Neural progenitor cell (in vitro differentiated cells): ENCODE data around the gene PLK2. TPM values are rescaled to one million over a fixed set of nuclear protein-coding genes. Genes with fewer than 3 reads are reported as not detected.

Source experiments
- DNase-seq: peaks from one replicate; pipeline ENCODE4 v3.0.0-alpha.2; 2016; ENCODE audit warnings: low spot score
- H2AFZ ChIP-seq: fragments of 200-600 bp; sonication (generic); replicated peaks from 2 replicates; pipeline ENCODE4 v1.6.1; 2016; ENCODE audit warnings: antibody characterized with exemption
- H3F3A ChIP-seq: fragments of 200-600 bp; sonication (generic); 2 replicates; pipeline ENCODE4 v1.6.1; 2016; ENCODE audit warnings: antibody characterized with exemption, low read depth
- H3K27ac ChIP-seq: fragments of 200-600 bp; sonication (generic); 2 replicates; pipeline ENCODE4 v1.5.1; 2016; ENCODE audit warnings: mild to moderate bottlenecking
- H3K27me3 ChIP-seq: fragments of 200-600 bp; sonication (generic); 2 replicates; pipeline ENCODE4 v1.6.1; 2016; ENCODE audit warnings: mild to moderate bottlenecking, moderate library complexity
- H3K36me3 ChIP-seq: fragments of 200-600 bp; sonication (generic); 2 replicates; pipeline ENCODE4 v1.5.1; 2016
- H3K4me1 ChIP-seq: fragments of 200-600 bp; sonication (generic); 2 replicates; pipeline ENCODE4 v1.6.1; 2016; ENCODE audit warnings: mixed run types
- H3K4me2 ChIP-seq: fragments of 200-600 bp; sonication (generic); 2 replicates; pipeline ENCODE4 v1.6.1; 2016
- H3K4me3 ChIP-seq: fragments of 200-600 bp; sonication (generic); 2 replicates; pipeline ENCODE4 v1.5.1; 2016
- H3K79me2 ChIP-seq: fragments of 200-600 bp; sonication (generic); 2 replicates; pipeline ENCODE4 v1.6.1; 2016; ENCODE audit warnings: low read depth
- H3K9ac ChIP-seq: fragments of 200-600 bp; sonication (generic); 2 replicates; pipeline ENCODE4 v1.6.1; 2016
- H3K9me3 ChIP-seq: fragments of 200-600 bp; sonication (generic); 2 replicates; pipeline ENCODE4 v1.5.1; 2016; ENCODE audit warnings: low read depth
- H4K20me1 ChIP-seq: fragments of 200-600 bp; sonication (generic); 2 replicates; pipeline ENCODE4 v1.6.1; 2016; ENCODE audit warnings: low read depth
- H3K27ac Mint-ChIP-seq: 3 replicates; pipeline ENCODE4 v1.8.0; 2021; ENCODE audit warnings: mixed read lengths
- H3K27me3 Mint-ChIP-seq: 2 replicates; pipeline ENCODE4 v1.8.0; 2022; ENCODE audit warnings: low read depth, mild to moderate bottlenecking, inconsistent platforms, moderate library complexity, mixed read lengths; ENCODE audit not compliant: insufficient read depth
- H3K36me3 Mint-ChIP-seq: 3 replicates; pipeline ENCODE4 v1.8.0; 2021; ENCODE audit warnings: mixed read lengths
- H3K4me1 Mint-ChIP-seq: 3 replicates; pipeline ENCODE4 v1.8.0; 2021; ENCODE audit warnings: mixed read lengths
- H3K4me3 Mint-ChIP-seq: 3 replicates; pipeline ENCODE4 v1.8.0; 2021; ENCODE audit warnings: mild to moderate bottlenecking, moderate library complexity, mixed read lengths
- H3K9me3 Mint-ChIP-seq: 3 replicates; pipeline ENCODE4 v1.8.0; 2020; ENCODE audit warnings: mixed read lengths
- CTCF ChIP-seq: fragments of 200-600 bp; sonication (generic); IDR thresholded peaks from 2 replicates; pipeline ENCODE4 v1.5.1; 2017; ENCODE audit warnings: antibody characterized with exemption, mild to moderate bottlenecking
- EZH2 ChIP-seq: fragments of 200-600 bp; sonication (generic); IDR thresholded peaks from 2 replicates; pipeline ENCODE4 v1.6.1; 2017; ENCODE audit warnings: antibody characterized with exemption, mild to moderate bottlenecking, moderate library complexity
- EZH2phosphoT487 ChIP-seq: fragments of 200-600 bp; sonication (generic); IDR thresholded peaks from 2 replicates; pipeline ENCODE4 v1.6.1; 2017; ENCODE audit warnings: antibody characterized with exemption
- total RNA-seq: library from RNA; depleted of rRNA; stranded (reverse); fragments of >200 nt; gene quantifications from 2 replicates; pipeline ENCODE4 v1.2.3, GENCODE V29; 2015; ENCODE audit warnings: low replicate concordance

Gene PLK2
- total RNA-seq, 1 donor from 2014 or later: 10.1 TPM

- Histone ChIP-seq H3K4me1 (no peaks in the 10 kb centered on the region), H3K4me3 (no peak overlapping the region), H3K79me2 (no peaks in the 10 kb centered on the region), H3K9ac (no peak overlapping the region), H2AFZ (no peak overlapping the region), H3K27me3 (peaks cover 17% of the 10 kb centered on the region), H3K9me3 (no peaks in the 10 kb centered on the region), H3K27ac (no peak overlapping the region), H3F3A (no peaks in the 10 kb centered on the region), H4K20me1 (no peaks in the 10 kb centered on the region), H3K36me3 (no peaks in the 10 kb centered on the region), H3K4me2 (no peak overlapping the region)
- H3K4me3 Mint-ChIP-seq: no peak overlapping the region
- no peaks in the 10 kb centered on the region for H3K9me3 Mint-ChIP-seq
- TF ChIP-seq EZH2: no peak
- peaks cover 24% of the 10 kb centered on the region for H3K36me3 Mint-ChIP-seq
- H3K27ac Mint-ChIP-seq: no peak overlapping the region
- DNase-seq: no peak
- peaks cover 3% of the 10 kb centered on the region for H3K4me1 Mint-ChIP-seq
- H3K27me3 Mint-ChIP-seq: peaks cover 5% of the 10 kb centered on the region
These were observed 3.9 kb downstream of the PLK2 start for GRCh38 chr5:58456026-58456425.

GRCh38 chr5:58455480-58455879, 4.4 kb downstream of the PLK2 start:
- H3K27ac ChIP-seq: no peak overlapping the region
- no peaks in the 10 kb centered on the region for H4K20me1 ChIP-seq
- no peak overlapping the region for H3K4me2 ChIP-seq

GRCh38 chr5:58455066-58455465, 4.8 kb downstream of the PLK2 start:
- TF ChIP-seq EZH2: no peak
- TF ChIP-seq CTCF: no peak
- TF ChIP-seq EZH2phosphoT487: no peak
- Mint-ChIP-seq H3K4me3 (no peak overlapping the region), H3K36me3 (peaks cover 24% of the 10 kb centered on the region), H3K27me3 (peaks cover 5% of the 10 kb centered on the region), H3K4me1 (peaks cover 3% of the 10 kb centered on the region), H3K9me3 (no peaks in the 10 kb centered on the region), H3K27ac (no peak overlapping the region)
- no peaks in the 10 kb centered on the region for H4K20me1 ChIP-seq
- no peaks in the 10 kb centered on the region for H3F3A ChIP-seq
- no peak overlapping the region for H3K4me3 ChIP-seq
- H3K9ac ChIP-seq: no peak overlapping the region
- no peak overlapping the region for H3K27ac ChIP-seq
- no peaks in the 10 kb centered on the region for H3K79me2 ChIP-seq
- no peak overlapping the region for H2AFZ ChIP-seq
- DNase-seq: no peak
- no peak overlapping the region for H3K4me2 ChIP-seq
- peaks cover 17% of the 10 kb centered on the region for H3K27me3 ChIP-seq
- H3K4me1 ChIP-seq: no peaks in the 10 kb centered on the region
- H3K36me3 ChIP-seq: no peaks in the 10 kb centered on the region
- no peaks in the 10 kb centered on the region for H3K9me3 ChIP-seq

More at GRCh38 chr5:58455480-58455879, 4.4 kb downstream of the PLK2 start:
- H3K36me3 ChIP-seq: no peaks in the 10 kb centered on the region
- H3K79me2 ChIP-seq: no peaks in the 10 kb centered on the region
- Mint-ChIP-seq H3K4me1 (peaks cover 3% of the 10 kb centered on the region), H3K4me3 (no peak overlapping the region), H3K36me3 (peaks cover 24% of the 10 kb centered on the region), H3K9me3 (no peaks in the 10 kb centered on the region), H3K27ac (no peak overlapping the region), H3K27me3 (peaks cover 5% of the 10 kb centered on the region)
- H3K9ac ChIP-seq: no peak overlapping the region
- no peak overlapping the region for H2AFZ ChIP-seq
- no peak for TF ChIP-seq CTCF
- TF ChIP-seq EZH2: no peak
- no peak for TF ChIP-seq EZH2phosphoT487
- H3K4me3 ChIP-seq: no peak overlapping the region
- DNase-seq: no peak
- H3K27me3 ChIP-seq: peaks cover 17% of the 10 kb centered on the region
- no peaks in the 10 kb centered on the region for H3K4me1 ChIP-seq
- H3F3A ChIP-seq: no peaks in the 10 kb centered on the region
- H3K9me3 ChIP-seq: no peaks in the 10 kb centered on the region

GRCh38 chr5:58454025-58454424, 5.9 kb downstream of the PLK2 start:
- Mint-ChIP-seq H3K27ac (no peak overlapping the region), H3K4me1 (peaks cover 3% of the 10 kb centered on the region), H3K36me3 (peaks cover 24% of the 10 kb centered on the region), H3K9me3 (no peaks in the 10 kb centered on the region), H3K4me3 (no peak overlapping the region), H3K27me3 (peaks cover 3% of the 10 kb centered on the region)
- Histone ChIP-seq H3K9ac (no peak overlapping the region), H2AFZ (no peak overlapping the region), H3K9me3 (no peaks in the 10 kb centered on the region), H3K79me2 (no peaks in the 10 kb centered on the region), H3K4me3 (no peak overlapping the region), H3K27ac (no peak overlapping the region), H3K4me2 (no peak overlapping the region), H4K20me1 (no peaks in the 10 kb centered on the region), H3K4me1 (no peaks in the 10 kb centered on the region), H3K36me3 (no peaks in the 10 kb centered on the region), H3F3A (no peaks in the 10 kb centered on the region), H3K27me3 (peaks cover 11% of the 10 kb centered on the region)
- TF ChIP-seq EZH2phosphoT487 (no peak), EZH2 (no peak), CTCF (no peak)
- DNase-seq: no peak
